Globus pallidus (tissue), 1 donor: Measurements from ENCODE around the gene CBLB.
"Not testable (repeated sequence)": the region's sequence is repeated elsewhere in the genome, so short reads cannot be mapped to it uniquely, and the experiment has no call there.

ENCODE experiments used
- DNase-seq: peaks from one replicate; pipeline ENCODE4 v3.0.0-alpha.2; 2015; ENCODE audit warnings: low spot score

Gene CBLB

GRCh38 chr3:105786990-105787389, 81.8 kb downstream of the CBLB start:
- DNase-seq: no peak

GRCh38 chr3:105786241-105786640, 82.6 kb downstream of the CBLB start:
- DNase-seq: no peak

- DNase-seq: no peak
Observed at GRCh38 chr3:105785803-105786202, 83.0 kb downstream of the CBLB start.

- DNase-seq: no peak
Observed at GRCh38 chr3:105783631-105784030, 85.2 kb downstream of the CBLB start.

- DNase-seq: no peak
Observed at GRCh38 chr3:105781871-105782270, 86.9 kb downstream of the CBLB start.

GRCh38 chr3:105780107-105780506, 88.7 kb downstream of the CBLB start:
- DNase-seq: no peak

GRCh38 chr3:105775368-105775767, 93.4 kb downstream of the CBLB start:
- no peak for DNase-seq

GRCh38 chr3:105774444-105775180, 94.2 kb downstream of the CBLB start:
- no peak for DNase-seq

GRCh38 chr3:105773291-105773690, 95.5 kb downstream of the CBLB start:
- no peak for DNase-seq

GRCh38 chr3:105772635-105773034, 96.2 kb downstream of the CBLB start:
- DNase-seq: no peak

- DNase-seq: no peak
Observed at GRCh38 chr3:105771392-105771791, 97.4 kb downstream of the CBLB start.

- DNase-seq: no peak
Observed at GRCh38 chr3:105770410-105770809, 98.4 kb downstream of the CBLB start.

GRCh38 chr3:105767776-105768175, 101.0 kb downstream of the CBLB start:
- no peak for DNase-seq

GRCh38 chr3:105767216-105767615, 101.6 kb downstream of the CBLB start:
- DNase-seq: no peak

GRCh38 chr3:105765308-105765639, 103.5 kb downstream of the CBLB start:
- DNase-seq: no peak

GRCh38 chr3:105764378-105765307, 104.2 kb downstream of the CBLB start:
- DNase-seq: no peak

- no peak for DNase-seq
Observed at GRCh38 chr3:105763659-105764036, 105.2 kb downstream of the CBLB start.

GRCh38 chr3:105762749-105763658, 105.8 kb downstream of the CBLB start:
- no peak for DNase-seq

- DNase-seq: not testable (repeated sequence)
Observed at GRCh38 chr3:105762214-105762613, 106.6 kb downstream of the CBLB start.

GRCh38 chr3:105759442-105760078, 109.3 kb downstream of the CBLB start:
- no peak for DNase-seq

- DNase-seq: no peak
Observed at GRCh38 chr3:105758451-105758850, 110.4 kb downstream of the CBLB start.
